Upper lobe of left lung (tissue), 6 donors: ENCODE measurements around the gene ZBTB39. TPM values are rescaled to one million over a fixed set of nuclear protein-coding genes. Genes with fewer than 3 reads are reported as not detected.

Experiments used
- ATAC-seq, 2 donors: fragments of 200-7000 bp; cut with Tn5 transposase; one replicate each; pipeline ENCODE4 v1.9.1; 2022; ENCODE audit warnings: mild to moderate bottlenecking in 2 of 2, moderate library complexity in 2 of 2; ENCODE audit not compliant: low FRiP score in 2 of 2
- DNase-seq, 2 donors: peaks; one replicate each; pipeline ENCODE4 v3.0.0-alpha.2; 2019 to 2020
- H3K27ac ChIP-seq, 4 donors: fragments of 200-600 bp; sonication (generic); one replicate each; pipeline ENCODE4 v1.5.1; 2016 to 2019
- H3K27me3 ChIP-seq, 4 donors: fragments of 200-600 bp; sonication (generic); one replicate each; pipeline ENCODE4 v1.5.1; 2017 to 2019
- H3K36me3 ChIP-seq, 4 donors: fragments of 200-600 bp; sonication (generic); one replicate each; pipeline ENCODE4 v1.5.1; 2016 to 2019
- H3K4me1 ChIP-seq, 4 donors: fragments of 200-600 bp; sonication (generic); one replicate each; pipeline ENCODE4 v1.5.1; 2018 to 2019
- H3K4me3 ChIP-seq, 4 donors: fragments of 200-600 bp; sonication (generic); one replicate each; pipeline ENCODE4 v1.5.1; 2017 to 2019; ENCODE audit warnings: mild to moderate bottlenecking in 2 of 4, moderate library complexity in 1 of 4
- H3K9me3 ChIP-seq, 4 donors: fragments of 200-600 bp; sonication (generic); one replicate each; pipeline ENCODE4 v1.5.1; 2018 to 2019
- CTCF ChIP-seq, 6 experiments: fragments of 450-650 bp in 4 of 6; fragments of 200-600 bp in 2 of 6; sonication (generic) in 2 of 6; IDR thresholded peaks; one replicate each; pipeline ENCODE4 v1.5.1; 2016 to 2019; ENCODE audit warnings: antibody characterized with exemption in 6 of 6
- EP300 ChIP-seq, 4 donors: sonication (generic); formaldehyde crosslinking; IDR thresholded peaks; one replicate each; pipeline ENCODE4 v1.5.1; 2017; ENCODE audit warnings: antibody characterized with exemption in 4 of 4, control low read depth in 2 of 4
- POLR2A ChIP-seq, 4 donors: fragments of 450-650 bp; IDR thresholded peaks; one replicate each; pipeline ENCODE4 v1.5.1; 2016 to 2017; ENCODE audit warnings: antibody characterized with exemption in 4 of 4, mild to moderate bottlenecking in 2 of 4
- POLR2AphosphoS5 ChIP-seq, 2 donors: sonication (generic); formaldehyde crosslinking; IDR thresholded peaks; one replicate each; pipeline ENCODE4 v1.5.1; 2017; ENCODE audit warnings: antibody characterized with exemption in 2 of 2
- WGBS, 2 donors: methylation state at CpG; one replicate each; pipeline ENCODE4 v1.1.5; 2017 to 2018; 5-methylcytosine and 5-hydroxymethylcytosine counted together
- total RNA-seq, 6 donors: library from RNA; depleted of rRNA in 4 of 6; stranded (reverse); fragments of >200 nt in 4 of 6; gene quantifications; one replicate each; pipeline versions ENCODE4 v1.1.0 to v1.2.1, GENCODE V29; 2016 to 2021
- donor health status: DM: no; HTN: no; CAD: no; lungs with moderate emphysema.
- donor health status: DM: no; HTN: yes; CAD: no; lungs with severe emphysema.

The ZBTB39 gene
- total RNA-seq, 6 donors from 2014 or later: 3.2 to 9.4 (median 6.2) TPM

GRCh38 chr12:57046947-57047890 lies 40.9 kb upstream of the ZBTB39 start:
- Histone ChIP-seq H3K36me3 (no peaks in the 10 kb centered on the region), H3K4me3 (no peak overlapping the region), H3K27ac (peak overlapping the region in 2 of 4 donors; percentile 33 to 54), H3K9me3 (no peaks in the 10 kb centered on the region), H3K27me3 (no peaks in the 10 kb centered on the region), H3K4me1 (peaks cover 0 to 11% (median 6%) of the 10 kb centered on the region in 4 donors)
- peak; percentile 38 to 61 for ATAC-seq
- 56 to 60% methylated on average over 10 of the region's 10 CpGs for WGBS, 2 donors
- peak in 1 of 2 donors; percentile 27 for DNase-seq
- TF ChIP-seq POLR2A (IDR thresholded peaks at IDR 0.05) (no peak), CTCF (IDR thresholded peaks at IDR 0.05) (no peak), POLR2AphosphoS5 (IDR thresholded peaks at IDR 0.05) (no peak), EP300 (IDR thresholded peaks at IDR 0.05) (no peak)

- no peaks in the 10 kb centered on the region for H3K27me3 ChIP-seq
- no peak for DNase-seq
- H3K9me3 ChIP-seq: no peaks in the 10 kb centered on the region
- H3K36me3 ChIP-seq: no peaks in the 10 kb centered on the region
- TF ChIP-seq CTCF (IDR thresholded peaks at IDR 0.05) (no peak), POLR2AphosphoS5 (IDR thresholded peaks at IDR 0.05) (no peak), EP300 (IDR thresholded peaks at IDR 0.05) (no peak), POLR2A (IDR thresholded peaks at IDR 0.05) (no peak)
- no peak overlapping the region for H3K4me3 ChIP-seq
- H3K27ac ChIP-seq: no peak overlapping the region
- WGBS, 2 donors: 69 to 70% methylated on average over 6 of the region's 6 CpGs
- H3K4me1 ChIP-seq: peaks cover 0 to 11% (median 6%) of the 10 kb centered on the region in 4 donors
- ATAC-seq: no peak
These were observed 39.9 kb upstream of the ZBTB39 start for GRCh38 chr12:57046086-57046791.

GRCh38 chr12:57044889-57045288 lies 38.5 kb upstream of the ZBTB39 start:
- no peak for TF ChIP-seq EP300 (IDR thresholded peaks at IDR 0.05)
- no peak for TF ChIP-seq POLR2AphosphoS5 (IDR thresholded peaks at IDR 0.05)
- TF ChIP-seq CTCF (IDR thresholded peaks at IDR 0.05): no peak
- TF ChIP-seq POLR2A (IDR thresholded peaks at IDR 0.05): no peak
- Histone ChIP-seq H3K9me3 (no peaks in the 10 kb centered on the region), H3K4me3 (no peak overlapping the region), H3K27ac (no peak overlapping the region), H3K4me1 (peaks cover 0 to 11% (median 6%) of the 10 kb centered on the region in 4 donors), H3K36me3 (no peaks in the 10 kb centered on the region), H3K27me3 (no peaks in the 10 kb centered on the region)
- DNase-seq: no peak
- ATAC-seq: no peak
- WGBS, 2 donors: 76 to 96% methylated on average over 3 of the region's 3 CpGs

- no peak for ATAC-seq
- no peak overlapping the region for H3K27ac ChIP-seq
- whole genome bisulfite sequencing, 2 donors: 87 to 92% methylated on average over 6 of the region's 6 CpGs
- no peak for DNase-seq
- H3K4me3 ChIP-seq: no peak overlapping the region
- H3K27me3 ChIP-seq: no peaks in the 10 kb centered on the region
- no peak for TF ChIP-seq POLR2A (IDR thresholded peaks at IDR 0.05)
- TF ChIP-seq CTCF (IDR thresholded peaks at IDR 0.05): no peak
- TF ChIP-seq POLR2AphosphoS5 (IDR thresholded peaks at IDR 0.05): no peak
- no peak for TF ChIP-seq EP300 (IDR thresholded peaks at IDR 0.05)
- H3K9me3 ChIP-seq: no peaks in the 10 kb centered on the region
- H3K4me1 ChIP-seq: peaks cover 0 to 11% (median 6%) of the 10 kb centered on the region in 4 donors
- no peaks in the 10 kb centered on the region for H3K36me3 ChIP-seq
These were observed 38.1 kb upstream of the ZBTB39 start for GRCh38 chr12:57044468-57044867.
